GM21447 (cell line): ENCODE measurements around the gene SCAMP2.

Experiments
- ATAC-seq: cut with Tn5 transposase; IDR thresholded peaks from one replicate; pipeline ENCODE4 v1.9.1; 2021; ENCODE audit not compliant: unreplicated experiment

Gene SCAMP2

DNA sequence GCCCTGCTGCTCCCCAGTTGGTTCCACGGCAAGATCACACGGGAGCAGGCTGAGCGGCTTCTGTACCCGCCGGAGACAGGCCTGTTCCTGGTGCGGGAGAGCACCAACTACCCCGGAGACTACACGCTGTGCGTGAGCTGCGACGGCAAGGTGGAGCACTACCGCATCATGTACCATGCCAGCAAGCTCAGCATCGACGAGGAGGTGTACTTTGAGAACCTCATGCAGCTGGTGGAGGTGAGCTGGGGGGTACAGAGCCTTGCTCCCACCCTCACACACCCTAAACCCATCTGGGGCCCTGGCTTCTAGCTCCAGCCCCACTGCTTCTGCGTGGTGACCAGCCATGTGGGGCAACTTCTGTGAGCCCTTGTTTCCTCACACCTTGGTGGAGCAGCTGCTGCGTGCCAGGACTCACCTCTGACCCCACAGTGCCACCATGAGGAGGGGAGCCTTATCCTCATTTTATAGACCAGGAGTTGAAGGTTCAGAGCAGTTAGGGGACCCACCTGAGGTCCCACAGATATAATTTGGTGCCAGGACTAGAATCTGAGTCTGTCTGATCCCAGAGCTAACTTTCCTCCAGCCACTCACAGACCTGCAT lies 73.8 kb downstream of the SCAMP2 start:
- peak; percentile 24 for ATAC-seq

DNA sequence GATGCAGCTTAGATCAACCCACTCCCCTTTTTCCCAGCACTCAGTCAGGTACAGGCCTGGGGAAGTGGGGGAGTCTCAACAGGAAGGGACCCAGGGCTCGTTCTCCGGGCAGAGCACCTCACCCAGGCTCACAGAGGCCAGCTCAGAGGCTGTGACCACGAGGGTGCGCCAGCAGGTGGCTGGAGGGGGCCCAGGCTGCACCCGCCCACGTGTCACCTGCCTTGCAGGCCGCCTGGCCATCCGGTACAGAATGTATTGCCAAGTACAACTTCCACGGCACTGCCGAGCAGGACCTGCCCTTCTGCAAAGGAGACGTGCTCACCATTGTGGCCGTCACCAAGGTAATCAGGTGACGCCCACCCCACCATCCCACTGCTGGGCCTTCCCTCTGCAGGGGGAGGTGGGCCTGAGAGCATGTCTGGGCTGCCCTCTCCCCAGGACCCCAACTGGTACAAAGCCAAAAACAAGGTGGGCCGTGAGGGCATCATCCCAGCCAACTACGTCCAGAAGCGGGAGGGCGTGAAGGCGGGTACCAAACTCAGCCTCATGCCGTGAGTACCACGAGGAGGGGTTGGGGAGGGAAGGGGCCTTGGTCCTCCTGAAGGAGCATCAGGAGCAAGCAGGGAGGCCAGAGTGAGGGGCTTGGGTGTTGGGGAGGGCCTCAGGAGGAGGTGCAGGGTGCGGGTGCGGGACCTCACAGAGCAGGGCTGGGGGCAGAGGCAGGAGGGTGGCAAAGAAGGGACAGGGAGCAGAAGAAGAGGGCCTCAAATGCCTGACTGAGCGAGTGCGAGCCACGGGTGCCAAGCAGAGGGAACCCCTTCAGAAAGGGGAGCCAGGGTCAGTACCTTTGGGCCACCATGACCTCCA lies 74.5 kb downstream of the SCAMP2 start:
- no peak for ATAC-seq

DNA sequence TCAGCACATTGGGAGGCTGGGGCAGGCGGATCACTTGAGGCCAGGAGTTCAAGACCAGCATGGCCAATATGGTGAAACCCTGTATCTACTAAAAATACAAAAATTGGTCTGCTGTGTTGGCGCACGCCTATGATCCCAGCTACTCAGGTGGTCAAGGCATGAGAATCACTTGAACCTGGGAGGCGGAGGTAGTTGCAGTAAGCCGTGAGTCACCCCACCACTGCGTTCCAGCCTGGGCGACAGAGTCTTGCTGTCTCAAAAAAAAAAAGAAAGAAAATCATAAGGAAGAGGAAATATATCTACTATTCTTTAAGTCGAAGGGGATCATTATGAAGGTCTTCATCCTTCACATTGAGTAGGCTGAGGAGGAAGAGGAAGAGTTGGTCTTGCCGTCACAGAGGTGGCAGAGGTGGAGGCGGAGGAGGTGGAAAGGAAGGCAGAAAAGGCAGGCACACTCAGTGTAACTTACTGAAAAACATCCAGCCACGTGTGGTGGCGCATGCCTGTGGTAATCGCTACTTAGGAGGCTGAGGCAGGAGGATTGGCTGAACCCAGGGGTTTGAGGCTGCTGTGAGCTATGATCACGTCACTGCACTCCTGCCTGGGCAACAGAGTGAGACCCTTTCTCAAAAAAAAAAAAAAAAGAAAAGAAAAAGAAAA lies 77.1 kb downstream of the SCAMP2 start:
- ATAC-seq, result no peak

DNA sequence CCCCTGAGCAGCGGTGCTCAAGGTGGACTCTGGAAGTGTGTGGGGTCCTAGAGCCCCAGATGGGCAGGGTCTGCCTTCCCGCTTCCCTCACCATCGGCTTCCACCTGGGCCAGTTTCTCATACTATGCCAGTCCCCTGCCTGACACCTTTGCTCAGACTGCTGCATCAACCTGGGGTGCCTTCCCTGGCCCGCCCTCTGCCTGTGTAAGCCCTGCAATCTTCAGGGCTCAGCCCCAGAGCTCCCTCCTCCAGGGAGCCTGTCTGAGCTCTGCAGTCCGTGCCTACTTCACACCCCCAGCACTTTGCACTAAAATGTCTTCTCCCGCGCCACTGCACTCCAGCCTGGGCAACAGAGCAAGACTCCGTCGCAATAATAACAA lies 78.2 kb downstream of the SCAMP2 start:
- no peak for ATAC-seq

DNA sequence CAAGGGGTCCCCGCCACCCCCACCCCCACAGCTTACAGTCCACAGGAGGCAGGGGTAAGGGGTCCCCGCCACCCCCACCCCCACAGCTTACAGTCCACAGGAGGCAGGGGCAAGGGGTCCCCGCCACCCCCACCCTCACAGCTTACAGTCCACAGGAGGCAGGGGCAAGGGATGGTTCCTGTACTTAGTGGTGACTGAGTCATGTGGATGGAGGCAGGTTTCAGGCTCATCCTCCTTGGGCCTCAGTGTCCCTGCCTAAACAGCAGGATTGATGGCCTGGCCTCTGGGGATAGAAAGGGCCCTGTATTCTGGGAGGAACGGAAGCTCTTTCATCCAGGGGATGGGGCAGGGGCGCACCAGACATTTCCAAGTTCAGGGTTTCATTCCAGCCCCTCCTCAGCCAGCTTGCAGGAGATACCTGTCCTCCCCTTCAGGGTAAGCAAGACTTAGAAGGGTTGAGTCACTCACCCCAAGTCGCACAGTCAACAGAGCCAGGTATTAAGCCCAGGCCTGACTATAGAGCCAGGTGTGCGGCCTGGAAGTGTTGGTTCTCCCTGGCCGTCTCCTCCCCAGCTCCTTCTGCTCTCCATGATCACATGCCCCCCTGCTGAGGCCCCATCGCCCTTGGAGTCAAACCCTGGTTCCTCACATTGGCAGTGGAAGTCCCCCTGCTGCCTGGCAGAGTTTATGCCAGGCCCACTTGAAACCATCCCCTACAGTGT lies 78.8 kb downstream of the SCAMP2 start:
- no peak for ATAC-seq
